ENCODE results near the gene CEP170.

Gene CEP170

DNA sequence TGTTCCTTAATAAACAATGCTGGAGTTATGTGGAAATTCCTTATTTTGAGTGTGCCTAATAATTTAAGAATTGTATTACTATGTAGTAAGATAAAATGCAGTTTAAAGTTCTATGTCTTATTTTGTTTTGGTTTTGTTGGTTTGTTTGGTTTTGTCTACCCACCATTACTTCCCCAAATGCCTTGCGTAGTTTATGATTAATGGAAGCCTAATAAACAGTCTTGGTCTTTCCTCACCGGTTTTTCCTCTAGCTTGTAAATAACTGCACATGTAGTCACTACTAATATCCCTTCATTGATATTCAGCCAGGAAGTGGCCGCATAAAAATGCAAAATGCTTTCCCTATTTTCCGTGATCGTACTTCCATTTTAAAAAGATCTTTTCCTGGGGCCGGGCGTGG, 3.6 kb upstream of the CEP170 start:
- peaks cover 28% of the 10 kb centered on the region for H3K79me2 ChIP-seq (ENCODE audit: insufficient read depth, low read length)
- H3F3A ChIP-seq (ENCODE audit: insufficient read depth, low read length), result no peaks in the 10 kb centered on the region
- no peak overlapping the region for H3K4me3 ChIP-seq (ENCODE audit: low read depth, low read length, poor library complexity, severe bottlenecking)
- TF ChIP-seq, protein P1, sequence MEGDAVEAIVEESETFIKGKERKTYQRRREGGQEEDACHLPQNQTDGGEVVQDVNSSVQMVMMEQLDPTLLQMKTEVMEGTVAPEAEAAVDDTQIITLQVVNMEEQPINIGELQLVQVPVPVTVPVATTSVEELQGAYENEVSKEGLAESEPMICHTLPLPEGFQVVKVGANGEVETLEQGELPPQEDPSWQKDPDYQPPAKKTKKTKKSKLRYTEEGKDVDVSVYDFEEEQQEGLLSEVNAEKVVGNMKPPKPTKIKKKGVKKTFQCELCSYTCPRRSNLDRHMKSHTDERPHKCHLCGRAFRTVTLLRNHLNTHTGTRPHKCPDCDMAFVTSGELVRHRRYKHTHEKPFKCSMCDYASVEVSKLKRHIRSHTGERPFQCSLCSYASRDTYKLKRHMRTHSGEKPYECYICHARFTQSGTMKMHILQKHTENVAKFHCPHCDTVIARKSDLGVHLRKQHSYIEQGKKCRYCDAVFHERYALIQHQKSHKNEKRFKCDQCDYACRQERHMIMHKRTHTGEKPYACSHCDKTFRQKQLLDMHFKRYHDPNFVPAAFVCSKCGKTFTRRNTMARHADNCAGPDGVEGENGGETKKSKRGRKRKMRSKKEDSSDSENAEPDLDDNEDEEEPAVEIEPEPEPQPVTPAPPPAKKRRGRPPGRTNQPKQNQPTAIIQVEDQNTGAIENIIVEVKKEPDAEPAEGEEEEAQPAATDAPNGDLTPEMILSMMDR (IDR thresholded peaks at IDR 0.05; ENCODE audit: low read length), result no peak
- no peak for TF ChIP-seq EZH2 (IDR thresholded peaks at IDR 0.05; ENCODE audit: borderline replicate concordance, low read length)
- H3K4me1 ChIP-seq (ENCODE audit: insufficient read depth, low read length, severe bottlenecking), result peaks cover 15% of the 10 kb centered on the region
- no peaks in the 10 kb centered on the region for H3K9me2 ChIP-seq (ENCODE audit: low read depth, low read length)
- H3K27ac ChIP-seq (ENCODE audit: low read depth, low read length, poor library complexity, severe bottlenecking), result no peak overlapping the region
- no peak overlapping the region for H2AFZ ChIP-seq (ENCODE audit: low read length)
- H3K27me3 ChIP-seq (ENCODE audit: insufficient read depth, low read length), result no peaks in the 10 kb centered on the region
- H4K20me1 ChIP-seq (ENCODE audit: insufficient read depth, low read length), result no peaks in the 10 kb centered on the region
- no peak overlapping the region for H3K4me2 ChIP-seq (ENCODE audit: low read length)
- H3K9me3 ChIP-seq (ENCODE audit: low read length), result no peaks in the 10 kb centered on the region
- no peak overlapping the region for H3K9ac ChIP-seq (ENCODE audit: low read length)
- H3K36me3 ChIP-seq (ENCODE audit: insufficient read depth, low read length), result no peaks in the 10 kb centered on the region

DNA sequence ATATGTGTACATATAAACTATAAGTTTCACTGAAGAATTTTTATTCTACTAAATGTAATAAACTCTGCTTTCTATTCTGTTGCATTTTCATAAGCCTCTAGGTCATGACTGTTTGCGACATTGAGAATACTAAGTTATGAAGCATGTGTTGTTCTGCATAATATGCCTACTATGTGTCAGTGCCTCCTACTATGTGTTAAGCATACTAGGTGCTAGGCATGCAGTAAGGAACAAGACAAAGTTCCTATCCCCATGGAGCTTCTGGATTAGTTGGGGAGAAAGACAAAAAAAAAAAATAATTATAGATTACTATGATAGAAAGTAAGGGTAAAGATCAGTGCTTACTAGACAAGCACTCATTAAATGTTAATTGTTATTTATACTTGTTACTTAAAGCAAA, 2.1 kb upstream of the CEP170 start:
- no peak overlapping the region for H3K27ac ChIP-seq (ENCODE audit: low read depth, low read length, poor library complexity, severe bottlenecking)
- no peaks in the 10 kb centered on the region for H3K36me3 ChIP-seq (ENCODE audit: insufficient read depth, low read length)
- no peaks in the 10 kb centered on the region for H3K9me3 ChIP-seq (ENCODE audit: low read length)
- H3K4me3 ChIP-seq (ENCODE audit: low read depth, low read length, poor library complexity, severe bottlenecking), result peak overlapping the region; percentile 98
- no peak overlapping the region for H2AFZ ChIP-seq (ENCODE audit: low read length)
- H3K9ac ChIP-seq (ENCODE audit: low read length), result no peak overlapping the region
- H3K27me3 ChIP-seq (ENCODE audit: insufficient read depth, low read length), result no peaks in the 10 kb centered on the region
- TF ChIP-seq EZH2 (IDR thresholded peaks at IDR 0.05; ENCODE audit: borderline replicate concordance, low read length), result no peak
- TF ChIP-seq, protein P1 (IDR thresholded peaks at IDR 0.05; ENCODE audit: low read length), result no peak
- no peaks in the 10 kb centered on the region for H4K20me1 ChIP-seq (ENCODE audit: insufficient read depth, low read length)
- H3F3A ChIP-seq (ENCODE audit: insufficient read depth, low read length), result no peaks in the 10 kb centered on the region
- peak overlapping the region; percentile 78 for H3K4me2 ChIP-seq (ENCODE audit: low read length)
- H3K9me2 ChIP-seq (ENCODE audit: low read depth, low read length), result no peaks in the 10 kb centered on the region
- H3K4me1 ChIP-seq (ENCODE audit: insufficient read depth, low read length, severe bottlenecking), result peaks cover 30% of the 10 kb centered on the region
- peaks cover 43% of the 10 kb centered on the region for H3K79me2 ChIP-seq (ENCODE audit: insufficient read depth, low read length)

DNA sequence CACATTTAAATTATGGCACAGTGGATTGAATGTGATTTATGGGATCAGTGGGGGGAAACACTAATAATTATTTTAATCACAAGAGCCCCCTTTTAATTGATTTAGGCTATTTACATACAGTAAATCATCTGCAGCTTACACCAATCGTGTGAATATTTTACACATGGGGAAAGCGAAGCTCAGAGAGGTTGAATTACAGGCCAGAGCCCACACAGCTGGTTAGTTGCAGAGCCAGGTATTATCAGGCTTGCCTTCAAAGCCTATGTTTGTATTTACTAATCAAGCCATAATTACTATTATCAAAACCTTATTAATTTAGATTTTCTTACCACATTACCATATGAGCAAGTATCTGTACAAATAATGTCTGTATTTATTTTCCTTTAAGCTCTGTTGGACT, 1.5 kb upstream of the CEP170 start:
- Histone ChIP-seq H3K36me3 (ENCODE audit: insufficient read depth, low read length) (no peaks in the 10 kb centered on the region), H3K9ac (ENCODE audit: low read length) (peak overlapping the region; percentile 86), H3K4me1 (ENCODE audit: insufficient read depth, low read length, severe bottlenecking) (peaks cover 36% of the 10 kb centered on the region), H3K4me3 (ENCODE audit: low read depth, low read length, poor library complexity, severe bottlenecking) (peak overlapping the region; percentile 98), H3K9me2 (ENCODE audit: low read depth, low read length) (no peaks in the 10 kb centered on the region), H3K79me2 (ENCODE audit: insufficient read depth, low read length) (peaks cover 49% of the 10 kb centered on the region), H3K27ac (ENCODE audit: low read depth, low read length, poor library complexity, severe bottlenecking) (peak overlapping the region; percentile 61), H3F3A (ENCODE audit: insufficient read depth, low read length) (no peaks in the 10 kb centered on the region), H2AFZ (ENCODE audit: low read length) (no peak overlapping the region), H4K20me1 (ENCODE audit: insufficient read depth, low read length) (no peaks in the 10 kb centered on the region), H3K27me3 (ENCODE audit: insufficient read depth, low read length) (no peaks in the 10 kb centered on the region), H3K4me2 (ENCODE audit: low read length) (peak overlapping the region; percentile 78), H3K9me3 (ENCODE audit: low read length) (no peaks in the 10 kb centered on the region)
- no peak for TF ChIP-seq EZH2 (IDR thresholded peaks at IDR 0.05; ENCODE audit: borderline replicate concordance, low read length)

DNA sequence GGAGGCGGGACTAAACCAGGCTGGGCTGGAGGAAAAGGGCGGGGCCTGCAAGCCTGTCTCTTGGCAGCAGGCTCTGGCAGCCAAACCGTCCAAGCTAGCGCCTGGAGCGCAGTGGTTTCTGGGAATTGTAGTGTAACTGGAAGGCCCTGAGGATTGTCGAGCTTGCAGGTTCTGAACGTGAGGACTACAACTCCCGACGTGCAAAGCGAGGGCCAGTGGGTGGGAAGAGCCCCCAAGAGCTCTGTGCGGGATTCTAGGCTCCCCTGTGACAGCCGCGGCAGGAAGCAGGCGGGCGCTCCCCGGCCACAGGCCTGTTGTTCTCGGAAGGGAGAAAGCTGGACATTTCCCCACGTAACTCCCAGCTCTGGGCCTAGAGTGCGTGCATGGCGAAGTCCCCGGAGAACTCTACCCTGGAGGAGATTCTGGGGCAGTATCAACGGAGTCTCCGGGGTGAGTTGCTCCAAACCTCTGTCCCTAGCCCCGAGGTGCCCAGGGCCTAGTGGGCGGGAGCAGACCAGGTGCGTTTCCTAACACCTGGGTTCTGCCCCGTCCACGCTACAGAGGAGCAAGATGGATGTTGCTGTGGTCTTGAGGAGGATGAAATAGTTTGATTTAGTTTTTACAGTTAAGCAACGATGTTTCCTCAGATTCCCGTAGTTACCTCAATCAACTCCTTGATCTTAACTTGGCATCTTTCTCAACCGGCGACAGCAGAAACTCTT, 871 bp upstream of the CEP170 start, which contains the start of gene SDCCAG8:
Gene SDCCAG8, plus strand, starts transcription at position 251 of the 722 bp plus-strand sequence. Its CDS starts 133 bp downstream, at position 384.
- Histone ChIP-seq H3K36me3 (ENCODE audit: insufficient read depth, low read length) (no peaks in the 10 kb centered on the region), H2AFZ (ENCODE audit: low read length) (0 out of 2 replicates have a peak within 1 kb of the TSS, but pooled peaks have one; percentile 5), H3K4me3 (ENCODE audit: low read depth, low read length, poor library complexity, severe bottlenecking) (peak within 1 kb of the TSS; percentile 98), H3K4me2 (ENCODE audit: low read length) (peak within 1 kb of the TSS; percentile 78), H3K27me3 (ENCODE audit: insufficient read depth, low read length) (no peaks in the 10 kb centered on the region), H3F3A (ENCODE audit: insufficient read depth, low read length) (no peaks in the 10 kb centered on the region), H3K4me1 (ENCODE audit: insufficient read depth, low read length, severe bottlenecking) (peaks cover 43% of the 10 kb centered on the region), H3K9ac (ENCODE audit: low read length) (peak within 1 kb of the TSS; percentile 94), H3K9me3 (ENCODE audit: low read length) (no peaks in the 10 kb centered on the region), H3K27ac (ENCODE audit: low read depth, low read length, poor library complexity, severe bottlenecking) (peak within 1 kb of the TSS; percentile 85), H3K9me2 (ENCODE audit: low read depth, low read length) (no peaks in the 10 kb centered on the region), H4K20me1 (ENCODE audit: insufficient read depth, low read length) (no peaks in the 10 kb centered on the region), H3K79me2 (ENCODE audit: insufficient read depth, low read length) (peaks cover 55% of the 10 kb centered on the region)
- TF ChIP-seq EZH2 (IDR thresholded peaks at IDR 0.05; ENCODE audit: borderline replicate concordance, low read length), result no peak
- TF ChIP-seq, protein P1 (IDR thresholded peaks at IDR 0.05; ENCODE audit: low read length), result no peak
